RCC 7860 (cell line): ENCODE data around the gene SORCS2.

ENCODE experiments used
- DNase-seq: peaks from one replicate; pipeline ENCODE4 v3.0.0-alpha.2; 2015; ENCODE audit warnings: low spot score
- FAIRE-seq: peaks from 2 replicates; lab custom pipeline; 2012; peaks lifted over from hg19 to GRCh38; lab: Jason Lieb, UNC

Gene SORCS2

DNA sequence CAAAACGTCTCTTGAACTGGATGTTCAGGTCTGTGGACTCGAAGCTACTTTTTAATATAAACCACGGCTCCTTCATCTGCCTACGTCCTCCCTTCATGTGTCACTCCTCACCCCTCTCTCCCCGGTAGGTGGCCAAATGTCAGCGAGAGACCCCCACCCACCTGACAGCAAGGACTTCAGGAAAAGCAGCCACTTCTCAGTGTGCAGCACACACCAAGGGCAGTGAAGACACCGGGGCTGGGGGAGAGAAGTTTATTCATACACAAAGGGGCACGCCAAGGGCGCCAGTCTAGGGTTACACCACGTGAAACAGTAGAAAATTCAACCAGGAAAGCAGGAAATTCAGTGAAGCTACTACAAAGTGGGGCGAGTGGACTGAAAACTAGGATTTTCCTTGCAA lies 566.1 kb downstream of the SORCS2 start:
- FAIRE-seq (no peak), DNase-seq (no peak)

DNA sequence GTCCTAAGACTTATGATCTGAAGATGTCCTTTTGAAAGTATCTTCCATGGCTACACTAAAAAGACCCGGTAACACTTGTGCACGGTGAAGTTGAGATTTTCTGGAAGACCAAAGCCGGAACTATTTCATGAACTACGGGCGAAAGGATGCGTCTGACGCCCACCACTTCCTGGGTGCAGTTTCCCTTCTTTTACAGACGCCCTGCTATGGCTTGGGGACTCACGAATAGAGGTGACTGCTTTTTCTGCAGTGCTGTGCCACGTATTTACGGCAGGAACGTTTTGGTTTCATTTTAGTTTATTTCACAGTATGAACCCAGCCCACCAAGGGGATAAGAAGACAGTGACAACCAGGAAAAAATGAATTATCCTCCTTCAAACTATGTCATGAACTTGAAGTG lies 566.9 kb downstream of the SORCS2 start:
- FAIRE-seq: no peak
- DNase-seq: no peak

DNA sequence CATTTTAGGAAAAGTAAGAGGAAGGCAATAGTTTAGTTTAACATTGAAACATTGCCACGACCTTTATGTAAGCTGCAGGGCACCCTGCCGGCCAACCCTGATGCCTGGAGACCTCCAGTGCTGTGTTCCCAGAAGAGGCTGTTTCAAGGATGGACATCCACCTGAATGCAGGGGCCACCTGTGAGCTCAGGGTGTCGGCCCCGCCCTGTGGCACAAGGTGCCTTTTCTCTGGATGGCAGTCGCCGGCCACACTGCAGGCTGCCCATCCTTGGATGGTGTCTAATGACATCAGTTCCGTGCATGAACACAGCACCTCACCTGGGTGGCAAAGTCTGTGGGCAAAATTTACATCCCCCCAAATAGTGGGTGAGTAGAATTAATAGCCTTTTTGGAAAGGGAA lies 567.3 kb downstream of the SORCS2 start:
- DNase-seq: no peak
- no peak for FAIRE-seq

DNA sequence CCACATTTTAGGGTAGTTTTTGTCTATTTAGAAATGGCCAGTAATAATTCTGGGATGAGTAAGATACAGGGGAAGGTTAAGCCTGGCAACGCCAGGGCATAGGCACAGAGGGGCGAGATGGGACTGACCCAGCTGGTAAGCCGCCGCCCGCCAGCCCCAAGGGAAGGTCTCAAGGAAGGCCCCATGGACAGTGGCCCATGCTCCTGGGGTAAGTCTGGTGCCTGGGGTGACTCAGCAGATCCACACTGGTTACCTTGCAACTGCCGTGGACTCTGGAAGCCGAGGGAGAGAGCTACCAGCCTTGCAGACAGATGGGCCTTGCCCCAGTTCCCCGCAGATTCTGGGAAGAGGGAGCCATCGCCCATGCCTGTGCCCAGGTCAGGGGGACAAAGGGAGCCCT lies 567.9 kb downstream of the SORCS2 start:
- no peak for DNase-seq
- no peak for FAIRE-seq

DNA sequence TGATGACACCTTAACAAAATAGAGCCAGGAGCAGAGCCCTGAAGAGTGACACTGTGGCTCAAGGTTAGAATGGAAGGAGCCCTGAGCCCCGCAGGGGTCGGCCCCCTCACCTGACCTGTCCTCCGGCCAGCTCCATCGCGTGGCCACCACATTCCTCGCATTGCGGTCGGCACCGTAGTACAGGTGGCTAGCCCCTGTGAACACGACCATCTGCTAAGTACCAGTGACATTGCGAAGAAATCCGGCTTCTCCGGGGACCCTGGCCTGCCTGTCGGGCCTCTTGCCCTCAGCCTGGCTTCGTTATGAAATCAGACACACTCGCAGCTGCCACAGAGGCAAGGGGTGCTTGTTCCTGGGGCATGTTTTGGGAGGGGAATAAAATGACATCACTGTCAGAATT lies 568.4 kb downstream of the SORCS2 start:
- DNase-seq (no peak), FAIRE-seq (no peak)

DNA sequence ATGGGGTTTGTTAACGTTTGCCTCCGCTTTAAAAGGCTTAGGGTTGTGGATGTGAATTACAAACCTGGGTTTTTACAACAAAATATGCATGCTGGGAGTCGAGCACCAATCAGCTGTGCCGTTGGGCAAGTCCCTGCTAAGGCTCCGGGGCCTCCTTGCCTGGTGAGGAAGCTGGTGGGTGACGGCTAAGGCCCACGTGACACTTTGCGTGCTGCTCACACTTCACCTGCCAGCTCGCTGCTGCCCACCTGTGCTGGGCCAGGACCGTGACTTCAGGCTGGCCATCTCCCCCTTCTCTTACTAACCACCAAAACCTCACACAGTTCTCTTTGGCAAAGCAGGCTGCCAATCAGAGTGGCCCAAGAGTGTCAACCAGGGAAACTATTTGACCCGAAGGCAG lies 569.0 kb downstream of the SORCS2 start:
- FAIRE-seq (no peak), DNase-seq (no peak)

DNA sequence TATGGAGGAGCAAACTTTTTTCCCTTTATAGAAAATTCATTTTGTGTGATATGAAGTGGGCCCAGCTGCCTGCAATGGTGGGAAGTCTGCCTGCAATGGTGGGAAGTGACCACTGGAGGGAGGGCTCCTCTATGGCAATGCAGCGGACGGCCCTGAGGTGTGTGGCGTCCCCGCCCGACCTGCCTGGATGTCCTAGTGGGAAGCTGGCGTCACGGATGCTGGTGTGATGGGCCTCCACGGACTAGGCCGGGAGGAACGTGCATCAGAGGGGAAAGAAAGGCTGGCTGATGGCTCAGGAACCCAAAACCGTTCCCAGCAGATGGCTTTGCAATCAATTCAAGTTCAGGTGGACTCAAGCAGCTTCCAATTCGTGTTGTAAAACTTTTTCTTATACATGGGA lies 569.4 kb downstream of the SORCS2 start:
- DNase-seq (peak; percentile 22), FAIRE-seq (no peak)

DNA sequence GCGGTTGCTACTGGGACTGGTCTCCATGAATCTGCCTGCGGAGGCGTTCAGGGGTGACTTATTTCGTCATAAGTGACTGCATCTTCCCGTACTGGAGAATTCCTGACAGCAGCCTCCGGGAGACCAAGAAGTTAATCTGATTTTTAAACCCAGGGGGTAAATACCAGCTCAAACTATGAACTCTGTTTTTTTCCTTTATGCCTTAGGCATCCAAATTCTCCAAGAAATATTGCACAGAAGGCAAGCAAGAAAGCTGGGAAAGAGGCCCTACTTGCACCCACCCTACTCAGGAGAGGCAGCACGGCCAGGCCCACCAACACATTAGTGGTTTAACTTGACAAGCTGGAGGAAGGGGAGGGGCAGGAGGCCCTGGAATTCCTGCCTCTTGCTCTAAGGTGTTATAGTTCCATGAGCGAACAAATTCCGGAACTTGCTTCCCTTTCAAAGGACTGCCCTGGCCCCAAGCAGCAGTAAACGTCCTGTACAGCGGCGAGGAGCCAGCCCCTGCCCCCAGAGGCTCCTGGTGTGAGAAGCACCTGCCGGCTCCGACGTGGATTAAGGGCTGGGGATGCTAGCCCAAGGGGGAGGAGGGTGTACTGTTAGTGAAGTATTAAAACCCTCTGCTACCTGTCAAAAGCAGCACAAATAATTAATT lies 570.2 kb downstream of the SORCS2 start:
- DNase-seq (no peak), FAIRE-seq (no peak)

DNA sequence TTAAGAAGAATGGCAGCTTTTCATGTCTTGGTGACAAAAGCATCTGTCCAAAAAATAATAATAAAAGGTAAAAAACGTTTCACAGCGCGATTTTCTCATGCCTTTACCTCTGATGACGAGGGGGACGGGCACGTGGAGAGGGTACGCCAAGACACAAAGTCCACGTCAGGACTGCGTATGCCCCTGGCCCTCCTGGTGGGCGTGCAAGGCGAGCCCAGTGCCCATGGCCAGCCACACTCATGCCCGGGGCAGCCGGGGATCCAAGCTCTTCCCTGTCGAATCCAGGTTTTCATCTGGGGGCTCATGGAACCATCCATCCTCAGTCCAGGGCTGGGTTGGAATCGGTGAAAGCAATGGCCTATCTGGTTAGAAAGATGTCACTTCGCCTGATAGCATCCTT lies 570.8 kb downstream of the SORCS2 start:
- no peak for DNase-seq
- no peak for FAIRE-seq

DNA sequence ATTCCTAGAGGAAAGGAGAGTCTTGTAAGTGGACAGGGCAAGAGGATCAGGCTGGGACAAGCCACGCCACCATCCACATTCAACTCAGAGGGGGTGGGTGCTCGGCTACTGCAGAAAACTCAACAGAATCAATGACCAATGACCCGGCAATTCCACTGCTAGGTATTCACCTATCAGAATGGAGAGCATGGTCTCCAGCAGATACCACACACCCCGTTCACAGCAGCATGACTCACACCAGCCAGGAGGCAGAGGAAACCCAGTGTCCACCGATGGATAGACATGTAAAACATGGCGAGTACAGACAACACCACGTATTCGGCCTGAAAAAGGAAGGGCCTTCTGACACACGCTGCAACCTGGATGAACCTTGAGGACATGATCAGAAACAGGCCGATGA lies 571.5 kb downstream of the SORCS2 start:
- no peak for FAIRE-seq
- peak; percentile 50 for DNase-seq

DNA sequence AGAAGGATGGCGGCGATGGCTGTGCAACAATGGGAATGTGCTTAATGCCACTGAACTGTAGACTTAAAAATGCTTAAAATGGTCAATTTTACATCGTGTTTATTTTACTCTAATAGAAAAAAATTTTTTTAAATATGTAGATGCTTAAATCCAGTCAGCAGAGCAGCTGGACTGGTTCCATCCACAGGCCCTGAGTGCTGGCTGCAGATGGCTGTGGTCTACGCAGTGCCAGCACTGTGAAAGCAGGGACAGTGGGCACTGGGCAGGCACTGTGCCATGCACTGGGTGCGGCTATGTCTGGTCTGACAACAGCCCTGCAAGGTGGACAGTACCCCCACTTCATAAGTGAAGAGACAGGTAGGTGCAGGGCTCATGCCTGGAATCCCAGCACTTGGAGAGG lies 572.1 kb downstream of the SORCS2 start:
- FAIRE-seq (no peak), DNase-seq (no peak)

DNA sequence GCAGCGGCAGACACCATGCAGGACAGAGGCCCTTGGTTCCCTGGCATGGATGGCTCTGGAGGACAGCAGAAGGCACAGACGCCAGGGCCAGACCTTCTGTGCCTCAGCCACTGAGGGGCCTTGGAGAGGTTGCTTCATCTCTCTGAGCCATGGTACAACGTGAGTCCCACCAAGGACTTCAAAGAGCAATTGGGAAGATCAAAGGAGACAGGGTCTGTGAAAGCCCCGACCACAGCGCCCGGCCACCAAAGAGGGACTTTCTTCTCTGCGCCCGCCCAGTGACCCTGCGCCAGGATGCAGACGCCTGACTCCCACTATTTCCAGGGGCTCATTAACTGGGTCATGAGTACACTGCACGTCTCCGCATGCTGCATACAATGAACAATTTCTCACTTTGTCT lies 573.3 kb downstream of the SORCS2 start:
- DNase-seq: no peak
- FAIRE-seq: no peak

DNA sequence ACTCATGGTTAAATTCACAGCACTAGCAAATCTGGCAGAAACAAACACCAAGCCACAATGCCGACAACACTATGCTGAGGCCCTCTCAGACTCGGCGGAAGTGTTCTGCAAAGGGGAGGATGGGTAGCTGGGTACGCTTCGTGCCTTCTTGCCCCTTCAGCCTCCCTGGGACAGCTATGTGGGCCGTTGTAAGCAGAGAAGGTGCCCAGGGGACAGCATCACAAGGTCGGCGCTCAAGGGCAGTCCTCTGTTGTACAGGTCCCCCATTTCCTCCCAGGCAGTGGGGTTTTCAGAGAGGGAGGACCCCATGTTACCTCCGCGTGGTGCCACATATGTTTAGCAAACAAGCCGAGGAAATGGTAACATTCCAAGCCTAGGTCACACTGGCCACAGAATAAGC lies 573.7 kb downstream of the SORCS2 start:
- DNase-seq (no peak), FAIRE-seq (no peak)

DNA sequence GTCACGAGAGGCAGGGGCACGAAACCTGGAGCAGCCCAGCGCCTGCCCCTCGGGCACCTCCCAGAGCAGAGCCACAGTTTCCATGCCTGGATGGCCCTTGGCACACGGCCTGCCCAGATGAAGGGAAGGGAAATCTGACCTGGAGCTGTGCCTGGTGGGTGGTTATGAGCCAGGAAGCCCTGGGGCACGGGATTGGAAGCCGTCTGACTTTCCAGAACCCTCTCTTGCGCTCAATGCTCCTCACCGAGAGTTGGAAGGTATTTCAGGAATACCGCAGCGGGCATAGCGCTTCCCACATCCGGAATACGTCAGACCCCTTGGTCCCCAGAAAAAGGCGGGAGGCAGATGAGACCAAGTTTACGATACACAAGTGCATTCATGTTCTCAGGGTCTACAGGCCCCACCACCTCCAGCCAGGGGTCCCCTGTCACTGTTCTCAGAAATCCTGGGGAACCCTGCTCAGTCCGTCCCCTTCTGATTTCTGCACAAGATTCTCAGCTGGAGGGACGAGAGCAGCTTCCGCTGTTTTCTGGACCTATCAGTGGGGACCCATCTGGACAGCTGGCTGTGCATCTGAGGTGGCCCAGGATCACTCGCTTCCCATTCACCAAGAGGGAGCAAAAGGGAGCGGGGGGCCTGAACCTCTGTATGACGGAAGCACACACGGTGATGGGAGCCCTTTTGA lies 574.5 kb downstream of the SORCS2 start:
- FAIRE-seq: peak; percentile 14
- peak; percentile 46 for DNase-seq

DNA sequence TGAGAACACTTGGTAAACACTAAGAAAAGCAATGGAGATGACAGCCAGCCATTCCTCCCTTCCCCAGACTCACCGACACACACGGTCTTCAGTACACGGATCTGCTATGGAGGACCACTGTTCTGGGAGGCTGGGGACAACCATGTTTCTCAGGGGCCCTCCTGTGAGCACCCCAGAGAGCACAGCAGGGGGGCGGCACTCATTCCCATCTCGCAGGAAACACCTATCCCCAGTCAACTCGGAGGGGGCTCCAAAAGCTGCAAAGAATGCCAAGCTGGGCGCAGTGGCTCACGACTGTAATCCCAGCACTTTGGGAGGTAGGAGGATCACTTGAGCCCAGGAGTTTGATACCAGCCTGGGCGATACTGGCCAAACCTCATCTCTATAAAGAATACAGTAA lies 575.2 kb downstream of the SORCS2 start:
- DNase-seq (no peak), FAIRE-seq (no peak)

DNA sequence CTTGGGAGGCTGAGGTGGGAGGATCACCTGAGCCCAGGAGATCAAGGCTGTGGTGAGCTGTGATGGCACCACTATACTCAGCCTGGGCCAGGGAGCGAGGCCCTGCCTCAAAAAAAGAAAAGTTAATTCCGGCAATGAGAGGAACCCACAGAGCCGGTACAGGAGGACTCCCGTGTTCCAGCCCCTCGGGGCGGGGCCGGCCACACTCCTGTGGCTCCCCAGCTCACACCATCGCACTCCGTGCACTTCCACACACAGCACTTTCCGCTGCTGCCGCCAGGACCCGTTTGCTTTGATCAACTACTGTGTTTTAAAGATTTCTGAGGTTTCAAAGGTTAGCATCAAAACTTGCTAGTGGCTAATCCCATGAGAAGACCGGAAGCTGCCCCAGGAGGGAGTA lies 575.6 kb downstream of the SORCS2 start:
- DNase-seq (no peak), FAIRE-seq (no peak)

DNA sequence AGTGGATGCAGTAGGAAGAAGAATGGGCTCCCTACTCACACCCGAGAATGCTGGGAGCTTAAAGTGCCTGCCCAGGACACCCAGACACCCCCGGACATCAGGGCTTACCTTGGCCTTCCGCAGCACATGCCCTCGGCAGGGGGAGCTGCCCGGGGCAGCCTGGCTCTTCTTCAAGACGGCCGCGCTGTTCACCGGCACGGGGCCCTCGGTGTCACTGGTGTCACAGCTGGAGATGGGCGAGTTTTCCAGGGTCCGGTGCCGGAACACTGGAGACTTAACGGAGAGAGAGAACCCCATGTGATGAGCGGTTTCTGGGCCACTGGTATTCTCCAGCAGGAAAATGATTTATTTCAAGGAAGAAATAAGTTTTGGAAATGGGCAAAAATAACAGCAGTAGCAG lies 576.4 kb downstream of the SORCS2 start:
- DNase-seq: no peak
- FAIRE-seq: no peak

DNA sequence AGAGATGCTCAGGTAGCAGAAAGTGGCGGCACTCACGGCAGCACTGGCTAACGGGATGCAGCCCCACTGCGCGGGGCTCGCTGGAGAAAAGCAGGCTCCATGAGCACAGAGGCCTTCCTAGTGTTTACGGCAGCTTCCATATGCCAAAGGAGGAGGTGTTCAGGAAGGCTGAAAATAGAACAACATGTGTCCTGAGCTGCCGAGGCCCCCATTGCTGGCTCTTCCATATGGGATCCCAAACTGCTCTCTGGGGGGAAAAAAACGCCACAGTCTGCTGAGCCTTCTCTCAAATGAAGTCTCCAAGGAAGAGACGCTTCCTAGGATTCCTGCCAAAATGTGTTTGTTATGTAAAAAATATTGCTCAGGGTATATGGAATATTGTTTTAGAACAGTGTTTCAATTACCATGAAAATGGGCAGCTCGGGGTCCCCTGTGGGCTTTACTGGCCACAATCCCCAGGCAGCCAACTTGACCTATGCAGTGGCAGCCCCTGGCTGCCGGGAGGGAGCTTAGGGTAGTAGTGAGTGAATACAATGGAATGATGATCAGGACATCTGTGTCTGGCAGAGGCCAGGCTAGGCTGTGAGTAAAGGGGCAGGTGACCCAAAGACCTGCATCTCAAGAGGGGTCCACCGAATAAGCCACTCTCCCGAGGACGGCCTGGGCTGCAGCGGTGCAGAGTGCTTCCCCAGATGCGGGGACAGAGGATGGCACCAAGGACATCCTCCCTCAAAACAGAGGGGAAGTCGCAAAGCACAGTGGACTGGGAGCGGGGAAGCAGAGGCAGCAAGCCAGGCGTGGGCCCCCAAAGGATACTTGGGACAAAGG lies 577.3 kb downstream of the SORCS2 start:
- no peak for FAIRE-seq
- DNase-seq: no peak

DNA sequence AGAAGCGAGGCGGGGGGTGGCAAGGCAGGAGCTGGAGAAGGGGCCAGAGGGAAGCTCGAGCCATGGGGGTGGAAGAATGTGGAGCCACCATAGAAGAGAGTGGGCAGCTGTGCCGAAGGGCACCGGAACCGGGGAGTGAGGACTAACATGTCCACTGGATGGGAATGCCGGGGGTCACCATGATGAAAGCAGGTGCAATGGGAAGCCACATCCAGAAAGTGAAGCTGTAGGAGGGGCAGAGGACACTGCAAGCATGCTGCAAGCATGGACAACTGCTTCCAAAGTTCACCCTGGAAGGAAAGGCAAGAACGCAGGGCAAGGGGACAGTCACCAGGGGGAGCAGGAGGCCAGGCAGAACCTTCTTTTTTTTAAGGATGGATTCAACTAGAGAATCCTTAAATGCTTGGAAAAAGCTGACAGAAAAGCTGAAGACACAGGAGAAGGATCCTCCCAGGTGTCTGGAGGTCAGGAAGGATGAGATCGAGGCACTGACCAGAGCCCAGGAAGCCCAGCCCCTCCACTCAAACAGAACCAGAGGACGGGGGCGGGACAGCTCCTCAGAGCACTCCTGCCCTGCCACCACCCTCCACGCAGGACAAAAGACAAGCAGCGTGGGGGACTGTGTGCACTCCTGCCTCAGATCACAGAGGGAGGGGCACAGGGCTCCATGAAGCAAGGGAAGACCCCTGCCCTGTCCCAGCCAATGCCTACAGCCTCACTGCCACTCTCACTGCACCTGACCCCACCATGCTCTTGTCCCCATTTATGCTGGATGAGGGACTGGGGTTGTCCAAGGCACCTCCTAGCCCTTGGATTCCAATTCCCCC lies 578.1 kb downstream of the SORCS2 start:
- no peak for FAIRE-seq
- no peak for DNase-seq

DNA sequence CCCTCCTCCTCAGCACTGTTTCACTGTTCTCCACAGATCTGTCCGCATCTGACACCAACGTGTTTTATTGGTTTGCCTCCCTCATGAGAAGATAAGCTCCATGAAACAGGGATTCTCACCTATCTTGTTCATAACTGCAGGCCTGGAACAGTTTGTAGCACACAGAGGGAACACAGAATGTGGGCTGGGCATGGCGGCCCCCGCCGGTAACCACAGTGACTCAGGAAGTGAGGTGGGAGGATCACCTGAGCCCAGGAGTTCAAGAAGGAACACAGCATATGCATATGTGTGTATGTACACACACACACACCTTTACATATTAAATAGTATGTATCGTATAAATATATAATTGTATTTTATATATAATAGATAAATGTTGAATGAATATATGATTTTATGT lies 578.7 kb downstream of the SORCS2 start:
- FAIRE-seq: no peak

More for the DNA sequence above, 578.7 kb downstream of the SORCS2 start:
- no peak for DNase-seq
